22Rv1 (cell line): ENCODE results near the gene ASCC1.

Experiments
- ZFX ChIP-seq: fragments of 450-650 bp; IDR thresholded peaks from 2 replicates; pipeline ENCODE4 v1.6.1; 2017; ENCODE audit warnings: antibody characterized with exemption, borderline replicate concordance
- TF ChIP-seq, protein P1 (sequence below): fragments of 450-650 bp; IDR thresholded peaks from 2 replicates; pipeline ENCODE4 v1.5.1; 2017; ENCODE audit warnings: mild to moderate bottlenecking

- TF ChIP-seq, protein P1, sequence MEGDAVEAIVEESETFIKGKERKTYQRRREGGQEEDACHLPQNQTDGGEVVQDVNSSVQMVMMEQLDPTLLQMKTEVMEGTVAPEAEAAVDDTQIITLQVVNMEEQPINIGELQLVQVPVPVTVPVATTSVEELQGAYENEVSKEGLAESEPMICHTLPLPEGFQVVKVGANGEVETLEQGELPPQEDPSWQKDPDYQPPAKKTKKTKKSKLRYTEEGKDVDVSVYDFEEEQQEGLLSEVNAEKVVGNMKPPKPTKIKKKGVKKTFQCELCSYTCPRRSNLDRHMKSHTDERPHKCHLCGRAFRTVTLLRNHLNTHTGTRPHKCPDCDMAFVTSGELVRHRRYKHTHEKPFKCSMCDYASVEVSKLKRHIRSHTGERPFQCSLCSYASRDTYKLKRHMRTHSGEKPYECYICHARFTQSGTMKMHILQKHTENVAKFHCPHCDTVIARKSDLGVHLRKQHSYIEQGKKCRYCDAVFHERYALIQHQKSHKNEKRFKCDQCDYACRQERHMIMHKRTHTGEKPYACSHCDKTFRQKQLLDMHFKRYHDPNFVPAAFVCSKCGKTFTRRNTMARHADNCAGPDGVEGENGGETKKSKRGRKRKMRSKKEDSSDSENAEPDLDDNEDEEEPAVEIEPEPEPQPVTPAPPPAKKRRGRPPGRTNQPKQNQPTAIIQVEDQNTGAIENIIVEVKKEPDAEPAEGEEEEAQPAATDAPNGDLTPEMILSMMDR, result no peak
- no peak for TF ChIP-seq ZFX
Observed at GRCh38 chr10:72086466-72087391, 129.3 kb downstream of the ASCC1 start.
